ENCODE measurements around the gene TRPM1.

DNA sequence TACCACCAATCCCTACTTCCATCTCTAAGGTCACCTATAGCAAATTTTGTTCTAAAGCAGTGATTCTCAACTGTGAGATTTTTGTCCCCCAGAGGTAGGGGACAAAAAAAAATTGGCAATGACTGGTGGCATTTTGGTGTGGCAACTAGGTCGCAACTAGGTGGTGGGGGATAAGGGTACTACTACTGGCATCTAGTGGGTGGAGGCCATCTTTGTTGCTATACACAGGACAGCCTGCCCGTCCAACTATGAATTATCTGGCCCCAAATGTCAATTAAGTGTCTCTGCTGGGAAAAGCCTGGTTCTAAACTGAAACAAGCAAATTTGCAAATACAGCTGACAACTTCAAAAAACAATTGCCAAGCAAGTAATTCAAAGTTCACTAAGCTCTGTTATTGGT, 111.5 kb downstream of the TRPM1 start:
- TF ChIP-seq CTCF (IDR thresholded peaks at IDR 0.05) (no peak), ZFX (IDR thresholded peaks at IDR 0.05; ENCODE audit: borderline replicate concordance) (no peak)
